B cell (primary cell): Measurements from ENCODE around the gene GSG1.

Experiments
- EZH2 ChIP-seq: IDR thresholded peaks from 2 replicates; pipeline ENCODE4 v1.6.1; 2012; ENCODE audit warnings: borderline replicate concordance, low read depth, mild to moderate bottlenecking, moderate library complexity, low read length; ENCODE audit not compliant: insufficient read depth, poor library complexity, severe bottlenecking
- TF ChIP-seq, protein P1 (sequence below): fragments of 200-600 bp; IDR thresholded peaks from one replicate; pipeline ENCODE4 v1.8.0; 2022; ENCODE audit warnings: antibody characterized with exemption, mild to moderate bottlenecking

DNA sequence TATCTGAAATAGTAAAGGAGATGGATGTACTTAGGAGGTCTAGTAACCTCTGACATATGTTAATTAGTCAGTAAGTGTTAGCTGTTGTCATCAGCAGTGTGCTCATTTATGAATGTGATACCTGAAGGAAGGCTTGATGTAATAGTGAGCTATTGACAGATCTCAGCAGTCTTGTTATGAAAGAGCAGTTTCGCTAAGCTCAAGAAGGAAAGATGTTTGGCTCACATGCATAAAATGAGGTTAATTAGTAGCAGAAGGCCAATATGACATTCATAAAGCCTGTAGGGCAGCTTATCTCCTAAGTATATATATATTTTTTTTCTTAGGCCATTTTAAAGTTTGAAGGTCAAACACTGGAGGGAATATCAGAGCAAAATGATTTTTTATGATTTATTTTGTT lies 56.5 kb downstream of the GSG1 start:
- TF ChIP-seq, protein P1, sequence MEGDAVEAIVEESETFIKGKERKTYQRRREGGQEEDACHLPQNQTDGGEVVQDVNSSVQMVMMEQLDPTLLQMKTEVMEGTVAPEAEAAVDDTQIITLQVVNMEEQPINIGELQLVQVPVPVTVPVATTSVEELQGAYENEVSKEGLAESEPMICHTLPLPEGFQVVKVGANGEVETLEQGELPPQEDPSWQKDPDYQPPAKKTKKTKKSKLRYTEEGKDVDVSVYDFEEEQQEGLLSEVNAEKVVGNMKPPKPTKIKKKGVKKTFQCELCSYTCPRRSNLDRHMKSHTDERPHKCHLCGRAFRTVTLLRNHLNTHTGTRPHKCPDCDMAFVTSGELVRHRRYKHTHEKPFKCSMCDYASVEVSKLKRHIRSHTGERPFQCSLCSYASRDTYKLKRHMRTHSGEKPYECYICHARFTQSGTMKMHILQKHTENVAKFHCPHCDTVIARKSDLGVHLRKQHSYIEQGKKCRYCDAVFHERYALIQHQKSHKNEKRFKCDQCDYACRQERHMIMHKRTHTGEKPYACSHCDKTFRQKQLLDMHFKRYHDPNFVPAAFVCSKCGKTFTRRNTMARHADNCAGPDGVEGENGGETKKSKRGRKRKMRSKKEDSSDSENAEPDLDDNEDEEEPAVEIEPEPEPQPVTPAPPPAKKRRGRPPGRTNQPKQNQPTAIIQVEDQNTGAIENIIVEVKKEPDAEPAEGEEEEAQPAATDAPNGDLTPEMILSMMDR, result no peak
- no peak for TF ChIP-seq EZH2
